ENCODE measurements around the gene CWC22.
A peak's percentile ranks its signal among the peaks of the same experiment; 100 is the strongest.
"Not testable (repeated sequence)": the region's sequence is repeated elsewhere in the genome, so short reads cannot be mapped to it uniquely, and the experiment has no call there.

The CWC22 gene

DNA sequence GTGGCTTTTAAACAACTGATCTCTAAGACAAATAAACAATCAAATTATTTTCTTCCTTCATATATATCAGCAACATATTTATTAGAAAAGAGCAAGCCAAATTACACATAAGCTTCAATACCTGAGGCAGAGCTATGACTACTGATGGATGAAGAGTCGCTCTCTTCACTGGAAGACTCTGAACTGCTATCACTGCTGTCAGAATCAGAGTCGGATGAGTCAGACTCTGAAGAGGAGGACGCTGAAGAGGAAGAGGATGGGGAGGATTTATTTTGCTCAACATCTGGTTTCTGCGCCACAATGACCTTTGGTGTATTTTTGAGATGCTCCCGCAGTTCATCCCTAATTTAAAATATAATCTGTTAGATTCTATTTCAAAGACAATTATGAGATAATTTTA is 56.7 kb downstream of the CWC22 start:
- no peak for DNase-seq

DNA sequence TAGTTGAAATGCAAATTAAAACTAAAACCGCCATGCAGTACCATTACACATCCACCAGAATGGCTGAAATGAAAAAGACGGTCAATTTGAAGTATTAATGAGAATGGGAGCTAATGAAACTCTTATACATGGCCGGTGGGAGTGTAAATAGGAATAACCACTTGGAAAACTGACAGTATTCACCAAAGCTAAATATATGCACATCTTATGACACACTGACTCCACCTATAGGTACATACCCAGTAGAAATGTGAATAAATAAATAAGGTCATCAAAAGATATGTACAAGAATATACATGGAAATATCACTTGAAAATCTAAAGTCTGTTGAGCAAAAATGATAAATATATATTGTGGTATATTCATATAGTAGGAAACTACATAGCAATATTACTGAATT is 57.7 kb downstream of the CWC22 start:
- no peak for DNase-seq

DNA sequence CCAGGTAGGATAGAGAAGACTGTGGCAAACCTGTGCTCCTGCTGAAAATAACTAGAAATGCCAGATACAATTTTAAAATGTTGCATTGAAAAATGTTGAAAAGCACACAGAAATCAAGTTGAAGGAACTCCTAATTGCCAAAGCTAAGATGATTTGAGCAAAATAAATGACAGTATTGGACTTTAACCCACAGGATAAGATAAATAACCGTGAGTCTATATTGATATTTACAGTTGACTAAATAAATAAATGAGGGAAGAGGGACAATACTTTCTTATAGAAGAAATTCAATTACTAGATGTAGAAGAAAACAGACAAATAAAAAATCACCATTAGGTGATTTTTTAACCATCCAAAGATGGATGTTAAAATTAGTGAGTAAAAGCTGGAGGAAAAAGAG is 59.0 kb downstream of the CWC22 start:
- DNase-seq = no peak

DNA sequence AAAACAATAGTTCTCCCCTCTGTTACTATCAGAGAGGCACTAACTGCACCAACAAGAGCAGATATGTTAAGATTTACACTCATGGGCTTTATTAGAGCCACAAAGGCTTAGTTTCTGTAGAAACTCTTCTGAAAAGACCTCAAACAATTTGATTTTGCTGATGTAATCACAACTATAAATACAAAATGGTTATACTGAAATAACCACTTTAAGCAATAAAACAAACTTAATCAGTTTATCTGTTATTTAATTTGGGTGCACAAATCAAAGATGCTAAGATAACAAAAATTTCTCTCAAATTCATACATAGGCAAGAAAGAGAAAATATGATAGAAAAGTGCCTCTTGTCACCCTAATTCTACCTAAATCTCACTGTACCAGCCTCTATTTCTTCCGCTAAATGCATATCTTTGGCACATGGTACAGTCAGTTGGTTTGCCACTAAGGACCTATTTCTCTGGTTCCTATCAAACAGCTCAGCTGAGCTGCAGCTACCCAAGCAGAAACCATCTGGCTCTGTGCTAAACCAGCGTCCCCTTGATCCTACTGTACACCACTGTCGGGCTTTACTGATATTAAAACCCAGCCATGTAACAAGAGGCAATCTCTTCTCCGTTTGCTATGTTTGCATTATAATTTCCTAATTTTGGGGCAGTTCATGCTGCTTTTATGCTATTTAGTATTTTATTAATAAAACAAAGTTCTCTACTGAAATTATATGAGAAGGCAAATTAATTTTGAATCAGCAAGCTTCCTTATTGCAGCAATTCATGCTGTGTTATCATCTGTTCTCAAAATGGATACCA is 60.1 kb downstream of the CWC22 start:
- DNase-seq = no peak

DNA sequence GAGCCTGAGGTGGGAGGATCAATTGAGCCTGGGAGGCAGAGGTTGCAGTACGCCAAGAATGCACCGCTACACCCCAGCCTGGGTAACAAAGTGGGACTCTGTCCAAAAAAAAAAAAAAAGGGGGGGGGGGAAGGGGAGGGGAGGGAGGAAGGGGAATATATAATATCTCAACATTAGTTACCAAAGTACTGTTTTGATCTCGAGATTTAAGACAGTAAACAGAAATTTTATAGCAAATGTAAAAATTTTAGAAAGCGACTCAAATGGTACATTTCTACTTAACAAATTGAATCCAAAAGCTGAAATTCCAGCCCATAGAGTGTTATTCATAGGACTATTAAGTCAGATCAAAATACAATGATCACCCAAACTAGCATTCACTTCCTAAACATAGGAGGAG is 60.8 kb downstream of the CWC22 start:
- no peak for DNase-seq

DNA sequence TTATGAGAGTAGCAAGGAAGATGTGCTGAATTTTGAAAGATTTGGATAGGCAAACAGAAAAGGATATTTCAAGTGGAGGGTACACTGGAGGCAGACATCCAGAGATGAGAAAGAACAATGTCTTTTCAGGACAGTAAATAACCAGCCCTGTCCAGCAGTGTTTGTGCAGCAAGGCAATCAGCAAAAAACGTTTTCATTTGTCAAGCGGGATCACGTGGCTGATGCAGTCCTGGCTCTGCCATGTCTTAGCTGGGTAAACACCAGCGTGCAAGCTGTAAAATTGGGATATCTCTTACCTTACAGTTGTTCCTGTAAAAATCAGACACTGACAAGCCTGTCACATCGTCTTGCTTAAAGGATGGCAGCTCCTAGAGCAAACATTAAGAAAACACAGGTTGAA is 67.8 kb downstream of the CWC22 start:
- DNase-seq = no peak

DNA sequence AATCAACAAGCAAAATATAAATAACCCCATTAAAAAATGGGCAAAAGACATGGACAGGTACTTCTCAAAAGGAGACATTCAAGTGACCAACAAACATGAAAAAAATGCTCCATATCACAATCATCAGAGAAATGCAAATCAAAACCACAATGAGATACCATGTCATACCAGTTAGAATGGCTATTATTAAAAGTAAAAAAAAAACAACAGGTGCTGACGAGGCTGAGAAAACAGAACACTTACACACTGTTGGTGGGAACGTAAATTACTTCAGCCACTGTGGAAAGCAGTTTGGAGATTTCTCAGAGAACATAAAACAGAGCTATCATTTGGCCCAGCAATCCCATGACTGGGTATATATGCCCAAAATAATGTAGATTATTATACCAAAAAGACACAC is 69.1 kb downstream of the CWC22 start:
- no peak for DNase-seq

DNA sequence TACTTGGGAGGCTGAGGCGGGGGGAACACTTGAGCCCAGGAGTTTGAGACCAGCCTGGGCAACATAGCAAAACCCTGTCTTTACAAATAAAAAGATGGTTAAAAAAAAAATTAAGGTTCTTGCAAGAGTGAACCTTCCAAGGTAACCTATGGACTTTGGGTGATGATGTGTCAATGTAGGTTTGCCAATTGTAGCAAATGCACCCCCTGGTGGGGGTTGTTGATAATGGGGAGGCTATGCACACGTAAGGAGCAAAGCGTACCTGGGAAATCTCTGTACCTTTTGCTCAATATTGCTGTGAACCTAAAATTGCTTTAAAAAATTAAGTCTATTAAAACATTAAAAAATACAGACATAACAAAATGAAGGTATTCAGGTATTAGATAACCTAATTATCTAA is 70.4 kb downstream of the CWC22 start:
- DNase-seq = peak; percentile 9

DNA sequence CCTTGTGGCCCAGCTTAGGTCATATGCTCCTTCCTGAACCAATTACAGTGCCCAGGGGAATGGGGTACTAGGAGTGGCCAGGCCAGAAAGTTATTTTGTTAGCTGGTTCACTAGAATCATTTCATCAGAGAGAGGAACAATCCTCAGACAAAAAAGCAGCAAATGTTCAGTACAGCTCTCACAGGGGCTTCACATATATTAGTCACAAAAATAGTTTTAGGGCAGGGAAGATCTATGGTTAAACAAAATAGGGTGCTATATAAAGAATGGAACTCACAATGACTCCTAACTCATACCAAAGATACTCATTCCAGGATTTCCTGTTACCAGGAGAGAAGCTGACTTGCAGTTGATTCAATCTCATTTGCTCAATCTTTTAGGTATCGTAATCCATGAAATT is 71.0 kb downstream of the CWC22 start:
- DNase-seq = peak; percentile 52

DNA sequence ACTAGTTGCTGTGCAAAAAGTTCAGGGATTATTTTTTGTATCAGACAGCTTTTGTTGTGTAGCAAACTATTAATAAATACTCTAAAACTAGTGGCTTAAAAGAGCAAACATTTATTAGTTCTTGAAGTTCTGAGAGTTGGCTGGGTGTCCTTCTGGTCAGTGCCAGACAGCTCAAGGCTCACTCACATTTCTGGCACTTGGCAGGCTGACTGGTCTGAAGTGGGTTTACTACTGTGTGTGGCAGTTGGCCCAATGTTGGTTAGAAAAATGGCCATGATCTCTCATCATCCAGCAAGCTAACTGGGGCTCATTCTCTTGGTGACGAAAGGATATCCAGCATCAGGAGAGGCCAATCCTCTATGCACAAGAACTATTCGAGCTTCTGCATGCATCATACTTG is 74.3 kb downstream of the CWC22 start:
- DNase-seq = no peak

DNA sequence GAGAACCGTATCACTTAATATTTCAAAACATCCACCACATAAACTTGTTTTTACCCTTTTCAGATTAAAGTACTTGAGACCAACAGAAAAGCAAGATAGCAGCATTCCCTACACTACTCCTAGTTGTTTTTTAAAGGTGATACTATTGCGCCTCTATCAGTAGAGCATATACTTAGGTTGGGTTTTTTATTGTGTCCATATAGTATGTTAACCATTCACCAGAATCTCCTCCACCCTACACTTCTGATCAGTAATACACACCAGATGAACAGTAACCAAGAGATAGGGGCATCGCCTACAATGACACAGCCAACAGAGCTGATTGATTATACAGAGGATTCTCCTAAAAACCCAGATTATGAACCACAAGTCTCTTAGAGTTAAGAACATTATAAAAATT is 75.6 kb downstream of the CWC22 start:
- no peak for DNase-seq

DNA sequence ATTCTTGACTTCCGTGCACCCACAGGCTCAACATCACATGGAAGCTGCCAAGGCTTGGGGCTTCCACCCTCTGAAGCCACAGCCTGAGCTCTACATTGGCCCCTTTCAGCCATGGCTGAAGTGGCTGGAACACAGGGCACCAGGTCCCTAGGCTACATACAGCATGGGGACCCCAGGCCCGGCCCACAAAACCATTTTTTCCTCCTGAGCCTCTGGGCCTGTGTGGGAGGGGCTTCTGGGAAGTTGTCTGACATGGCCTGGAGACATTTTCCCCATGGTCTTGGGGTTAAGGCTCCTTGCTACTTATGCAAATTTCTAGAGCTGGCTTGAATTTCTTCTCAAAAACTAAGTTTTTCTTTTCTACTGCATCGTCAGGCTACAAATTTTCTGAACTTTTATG is 77.1 kb downstream of the CWC22 start:
- DNase-seq = not testable (repeated sequence)

DNA sequence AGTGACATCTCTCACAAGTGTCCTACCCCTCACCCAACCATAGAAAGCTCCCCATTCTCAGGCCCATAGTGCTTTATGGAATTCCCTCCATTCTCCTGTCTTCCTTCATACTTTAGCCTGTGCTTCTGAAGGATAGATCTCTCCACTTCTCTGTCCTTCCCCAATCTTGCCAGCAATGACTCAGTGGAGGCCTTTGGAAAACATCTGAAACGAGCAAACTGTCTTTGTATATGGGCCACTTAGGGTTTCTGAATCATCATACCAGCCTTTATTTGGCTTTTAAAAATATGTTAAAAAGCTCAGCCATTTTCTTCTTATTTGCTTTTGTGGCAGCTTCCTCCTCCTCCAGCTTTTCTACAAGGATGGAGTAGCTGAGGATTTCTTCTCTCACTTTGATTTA is 80.1 kb downstream of the CWC22 start:
- DNase-seq = peak; percentile 8

DNA sequence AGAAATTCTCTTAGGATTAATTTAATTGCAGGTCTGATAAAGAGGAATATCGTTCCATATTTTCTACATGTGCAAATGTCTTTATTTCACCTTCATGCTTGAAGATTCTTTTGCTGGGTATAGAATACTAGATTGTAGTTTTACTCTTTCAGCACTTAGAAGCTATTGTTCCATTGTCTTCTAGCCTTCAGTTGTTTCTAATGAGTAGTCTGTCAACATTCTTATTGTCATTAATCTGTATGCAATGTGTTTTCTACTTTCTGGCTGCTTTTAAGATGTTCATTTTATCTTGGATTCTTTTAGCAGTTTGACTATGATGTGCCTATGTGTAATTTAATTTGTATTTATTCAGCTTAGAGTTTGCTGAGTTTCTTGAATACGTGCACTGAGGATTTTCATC is 81.4 kb downstream of the CWC22 start:
- no peak for DNase-seq

DNA sequence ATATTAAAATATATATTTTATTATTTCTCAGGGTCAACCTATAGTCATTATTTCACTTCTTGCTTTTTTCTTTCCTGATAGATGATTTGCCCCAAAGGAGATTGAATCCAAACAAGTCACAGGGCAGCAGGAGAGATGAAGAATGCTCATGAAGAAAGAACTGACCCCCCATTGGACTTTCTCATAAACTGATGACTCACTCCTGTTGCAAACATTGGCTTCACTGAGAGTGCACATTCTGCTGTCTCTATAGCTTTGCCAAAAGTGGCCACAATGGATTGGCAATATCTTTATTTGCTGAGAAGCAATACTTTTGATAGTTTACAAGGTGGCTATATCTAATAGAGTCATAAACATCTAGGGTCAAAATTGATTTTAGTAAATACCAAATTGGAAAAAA is 89.8 kb downstream of the CWC22 start:
- peak; percentile 28 for DNase-seq

DNA sequence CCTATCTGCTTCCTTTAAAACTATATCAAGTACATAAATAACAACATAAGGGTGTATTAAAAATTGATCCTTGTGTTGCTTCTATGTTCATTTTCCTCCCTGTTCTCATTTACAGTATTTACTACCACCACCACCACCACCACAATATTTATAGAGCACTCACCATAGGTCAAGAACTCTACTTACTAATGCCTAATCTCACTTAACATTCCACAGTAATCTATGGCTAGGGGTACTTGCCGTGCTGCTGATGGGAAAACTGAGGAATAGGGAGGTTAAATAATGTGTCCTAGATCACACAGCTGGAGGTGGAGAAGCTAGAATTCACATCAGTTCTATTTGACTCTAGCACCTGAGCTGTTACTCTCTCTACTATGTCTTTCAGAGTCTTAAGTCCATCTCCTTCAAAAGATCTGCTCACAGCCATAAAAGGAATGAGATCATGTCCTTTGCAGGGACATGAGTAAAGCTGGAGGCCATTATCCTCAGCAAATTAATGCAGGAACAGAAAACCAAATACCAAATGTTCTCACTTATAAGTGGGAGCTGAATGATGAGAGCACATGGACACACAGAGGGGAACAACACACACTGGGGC is 91.6 kb downstream of the CWC22 start:
- no peak for DNase-seq

DNA sequence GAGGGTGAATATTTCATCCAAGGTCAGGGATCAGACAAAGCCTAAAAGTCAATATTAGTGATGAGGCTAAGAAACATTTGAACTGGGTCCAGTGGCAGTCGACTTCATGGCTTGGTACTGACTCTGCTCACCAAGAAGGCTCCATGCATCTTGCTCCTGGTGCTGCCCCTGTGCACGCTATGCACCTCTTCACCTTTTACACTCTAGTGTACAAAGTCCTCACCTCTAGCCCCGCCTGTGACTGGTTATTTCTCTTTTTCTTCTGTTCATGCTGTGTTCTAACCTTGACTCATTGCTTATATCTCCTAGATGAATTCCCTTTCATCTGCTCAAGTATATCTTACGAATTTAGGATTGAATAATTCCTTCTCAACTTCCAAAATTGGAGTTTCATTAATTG is 93.3 kb downstream of the CWC22 start:
- no peak for DNase-seq

DNA sequence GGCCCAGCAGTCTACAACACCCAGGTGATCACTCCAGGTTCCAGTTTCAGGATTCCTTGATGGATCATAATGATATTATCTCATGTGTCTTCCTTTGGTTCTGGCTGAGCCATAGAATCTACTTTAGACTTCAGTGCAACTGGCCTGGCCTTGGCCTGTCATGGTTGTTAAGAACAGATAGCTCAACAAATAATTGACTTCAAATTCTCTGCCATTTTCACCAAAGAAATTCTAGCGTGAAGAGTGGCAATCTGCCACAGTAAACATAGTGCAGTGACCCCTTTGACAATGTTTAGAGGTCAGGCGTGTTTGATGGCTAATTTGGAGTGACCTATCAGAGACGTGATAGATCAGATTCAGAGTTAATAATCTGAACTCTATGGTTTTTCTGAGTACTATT is 95.5 kb downstream of the CWC22 start:
- no peak for DNase-seq

DNA sequence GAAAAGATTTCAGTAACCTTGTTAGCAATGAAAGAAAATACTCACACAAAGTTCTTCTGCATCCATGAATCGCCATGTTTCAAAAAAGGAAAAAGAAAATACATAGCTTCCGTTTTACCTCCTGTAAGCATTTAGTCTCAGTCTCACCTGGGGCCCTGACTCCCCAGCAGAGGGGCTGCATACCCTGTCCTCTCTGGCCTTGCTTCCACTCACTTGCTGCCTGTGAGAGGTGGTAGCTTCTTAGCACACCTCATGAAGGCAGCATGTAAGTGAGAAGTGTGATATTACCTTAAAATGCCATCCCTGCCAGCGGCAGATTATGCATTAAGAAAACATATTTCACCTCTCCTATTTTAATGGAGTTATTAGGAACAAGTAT is 96.4 kb downstream of the CWC22 start:
- no peak for DNase-seq

DNA sequence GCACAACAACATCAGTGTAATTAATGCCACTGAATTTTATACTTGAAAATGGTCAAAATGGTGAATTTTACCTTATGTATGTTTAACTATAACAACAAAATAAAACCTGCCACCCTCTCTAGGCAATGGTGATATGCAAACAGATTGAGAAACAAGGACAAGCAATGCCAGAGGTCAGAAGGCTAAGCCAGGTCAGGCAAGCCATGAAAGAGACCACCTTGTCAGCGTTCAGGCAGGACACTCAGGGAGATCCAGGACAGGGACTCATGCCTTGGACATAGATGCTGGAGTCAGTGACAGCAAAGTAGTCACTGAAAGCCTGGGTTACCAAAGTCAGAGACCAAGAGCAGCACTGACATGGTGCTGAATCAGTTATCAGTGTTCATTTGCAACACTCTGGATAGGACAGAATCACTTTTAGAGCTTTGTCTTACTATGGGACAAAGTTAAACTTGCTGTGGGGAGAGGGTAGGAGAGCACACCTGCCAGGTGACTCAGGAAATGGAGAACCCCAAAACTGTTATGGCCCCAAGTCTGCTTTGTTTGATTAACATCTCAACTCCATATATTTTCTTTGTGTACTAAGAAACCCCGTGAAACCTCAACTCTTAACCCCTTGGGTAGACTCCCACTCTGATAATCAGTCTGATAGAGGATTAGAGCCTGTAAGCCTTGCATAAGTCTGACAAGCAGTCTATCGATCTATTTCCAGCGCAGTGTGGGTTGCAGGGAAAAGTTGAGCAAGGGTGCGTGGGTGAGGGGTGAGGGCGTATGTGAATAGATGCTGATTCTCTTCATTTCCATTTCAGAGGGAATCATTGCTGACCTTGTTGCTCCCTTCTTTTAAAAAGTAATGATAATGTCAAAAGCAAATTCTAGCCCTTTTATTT is 97.0 kb downstream of the CWC22 start:
- no peak for DNase-seq

DNA sequence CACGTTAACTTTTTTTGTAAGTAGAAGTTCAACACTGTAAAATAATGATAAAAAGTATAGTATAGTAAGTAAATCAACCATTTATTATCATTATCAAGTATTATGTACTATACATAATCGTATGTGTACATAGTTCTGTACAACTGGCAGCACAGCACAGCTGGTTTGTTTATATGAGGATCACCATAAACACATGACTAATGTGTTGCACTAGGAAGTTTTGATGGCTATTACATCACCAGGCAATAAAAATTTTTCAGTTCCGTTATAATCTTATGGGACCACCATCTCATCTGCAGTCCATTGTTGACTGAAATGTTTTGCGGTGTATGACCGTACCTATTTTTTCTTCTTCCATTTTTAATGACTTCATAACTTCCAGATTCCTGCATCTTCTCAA is 106.4 kb downstream of the CWC22 start:
- DNase-seq = no peak

DNA sequence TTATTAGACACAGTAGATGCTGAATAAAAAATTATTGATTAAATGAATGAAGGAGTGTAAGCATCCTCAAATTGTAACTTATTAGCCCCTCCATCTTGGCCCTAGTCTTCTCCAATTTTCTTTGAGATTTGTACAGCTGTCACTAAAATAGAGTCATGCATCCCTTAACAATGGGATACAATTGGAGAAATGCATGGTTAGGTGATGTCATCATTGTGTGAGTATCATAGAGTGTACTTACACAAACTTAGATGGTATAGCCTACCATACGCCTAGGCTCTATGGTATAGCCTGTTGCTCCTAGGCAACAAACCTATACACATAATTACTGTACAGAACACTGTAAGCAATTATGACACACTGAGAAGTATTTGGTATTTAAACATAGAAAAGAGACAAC is 107.4 kb downstream of the CWC22 start:
- no peak for DNase-seq

DNA sequence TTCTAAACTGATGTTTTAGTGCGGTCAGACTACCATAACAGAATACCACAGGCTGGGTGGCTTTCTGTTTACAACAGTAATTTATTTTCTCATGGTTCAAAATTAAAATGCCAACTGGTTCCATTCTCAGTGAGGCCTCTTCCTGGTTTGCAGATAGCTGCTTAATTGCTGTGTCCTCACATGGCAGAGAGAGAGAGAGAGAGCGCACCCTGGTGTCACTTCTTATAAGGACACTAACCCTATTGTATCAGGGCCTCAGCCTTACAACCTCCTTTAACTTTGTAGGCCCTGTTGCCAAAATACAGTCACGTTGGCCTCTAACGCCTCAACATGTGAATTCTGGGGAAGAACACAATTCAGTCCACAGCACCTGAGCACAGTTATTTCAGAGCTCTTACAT is 108.2 kb downstream of the CWC22 start:
- DNase-seq = peak; percentile 17
